Breast epithelium (tissue), 4 donors: ENCODE data around the gene SLIT1. TPM values are rescaled to one million over a fixed set of nuclear protein-coding genes. Genes with fewer than 3 reads are reported as not detected.

Experiments
- DNase-seq, 2 donors: peaks; one replicate each; pipeline ENCODE4 v3.0.0-alpha.2; 2019; ENCODE audit warnings: low spot score in 2 of 2
- H3K27ac ChIP-seq, 2 donors: fragments of 200-600 bp; sonication (generic) in 1 of 2; one replicate each; pipeline ENCODE4 v1.5.1; 2016 to 2019; ENCODE audit warnings: mild to moderate bottlenecking in 1 of 2
- H3K27me3 ChIP-seq, 2 donors: fragments of 200-600 bp; sonication (generic) in 1 of 2; one replicate each; pipeline versions ENCODE4 v1.5.1 to v1.6.0; 2017 to 2019; ENCODE audit warnings: control low read depth in 1 of 2, mild to moderate bottlenecking in 1 of 2
- H3K36me3 ChIP-seq: fragments of 200-600 bp; one replicate; pipeline ENCODE4 v1.5.1; 2019
- H3K4me1 ChIP-seq, 2 donors: fragments of 200-600 bp; sonication (generic); one replicate each; pipeline ENCODE4 v1.5.1; 2016 to 2019; ENCODE audit warnings: control low read depth in 1 of 2
- H3K4me3 ChIP-seq, 3 donors: fragments of 200-600 bp; sonication (generic); 1 replicate in 2 of 3; 2 replicates in 1 of 3; pipeline ENCODE4 v1.5.1; 2016 to 2019; ENCODE audit warnings: mild to moderate bottlenecking in 3 of 3, moderate library complexity in 2 of 3
- H3K9me3 ChIP-seq, 2 donors: fragments of 200-600 bp; sonication (generic) in 1 of 2; one replicate each; pipeline ENCODE4 v1.5.1; 2016 to 2019; ENCODE audit warnings: control low read depth in 1 of 2
- CTCF ChIP-seq, 3 donors: fragments of 450-650 bp; IDR thresholded peaks; one replicate each; pipeline ENCODE4 v1.5.1; 2016 to 2017; ENCODE audit warnings: antibody characterized with exemption in 3 of 3, mild to moderate bottlenecking in 3 of 3, moderate library complexity in 3 of 3
- POLR2A ChIP-seq: fragments of 450-650 bp; IDR thresholded peaks from one replicate; pipeline ENCODE4 v1.6.1; 2016; ENCODE audit warnings: antibody characterized with exemption, mild to moderate bottlenecking, moderate library complexity
- POLR2AphosphoS5 ChIP-seq, 3 donors: sonication (generic); formaldehyde crosslinking; IDR thresholded peaks; one replicate each; pipeline ENCODE4 v1.6.1; 2017; ENCODE audit warnings: antibody characterized with exemption in 3 of 3
- intact Hi-C: fragments of 100-400 bp; cut with DNase I; formaldehyde crosslinking; loops from one replicate; pipeline ENCODE4 v1.15.1; 2023; ENCODE audit warnings: low total_unique reads
- total RNA-seq, 3 donors: library from RNA; depleted of rRNA; stranded (reverse); fragments of >200 nt; gene quantifications; one replicate each; pipeline ENCODE4 v1.1.0, GENCODE V29; 2016

Gene SLIT1
- total RNA-seq, 3 donors from 2014 or later: under 0.01 to 0.44 (median 0.16) TPM

GRCh38 chr10:97109547-97109946, 76.2 kb downstream of the SLIT1 start:
- no peaks in the 10 kb centered on the region for H3K4me1 ChIP-seq
- H3K27ac ChIP-seq: no peak overlapping the region
- H3K36me3 ChIP-seq: no peaks in the 10 kb centered on the region
- H3K4me3 ChIP-seq: no peak overlapping the region
- DNase-seq: no peak
- TF ChIP-seq CTCF (IDR thresholded peaks at IDR 0.05) (no peak), POLR2A (no peak), POLR2AphosphoS5 (IDR thresholded peaks at IDR 0.05) (no peak)
- H3K27me3 ChIP-seq: no peaks in the 10 kb centered on the region
- no peaks in the 10 kb centered on the region for H3K9me3 ChIP-seq
- intact Hi-C loops: no loop called here

- Histone ChIP-seq H3K27me3 (no peaks in the 10 kb centered on the region), H3K36me3 (no peaks in the 10 kb centered on the region), H3K4me3 (no peak overlapping the region), H3K9me3 (no peaks in the 10 kb centered on the region), H3K27ac (no peak overlapping the region), H3K4me1 (no peaks in the 10 kb centered on the region)
- intact Hi-C loops: no loop called here
- DNase-seq: no peak
- TF ChIP-seq POLR2AphosphoS5 (IDR thresholded peaks at IDR 0.05) (no peak), CTCF (IDR thresholded peaks at IDR 0.05) (no peak), POLR2A (no peak)
These were observed 78.2 kb downstream of the SLIT1 start for GRCh38 chr10:97107551-97107950.

GRCh38 chr10:97106207-97106606, 79.6 kb downstream of the SLIT1 start:
- intact Hi-C loops: no loop called here
- H3K4me1 ChIP-seq: no peaks in the 10 kb centered on the region
- DNase-seq: no peak
- TF ChIP-seq CTCF (IDR thresholded peaks at IDR 0.05) (no peak), POLR2AphosphoS5 (IDR thresholded peaks at IDR 0.05) (no peak), POLR2A (no peak)
- H3K27me3 ChIP-seq: no peaks in the 10 kb centered on the region
- H3K4me3 ChIP-seq: no peak overlapping the region
- H3K36me3 ChIP-seq: no peaks in the 10 kb centered on the region
- H3K9me3 ChIP-seq: no peaks in the 10 kb centered on the region
- H3K27ac ChIP-seq: no peak overlapping the region

GRCh38 chr10:97105303-97105702, 80.5 kb downstream of the SLIT1 start:
- intact Hi-C loops: no loop called here

More at GRCh38 chr10:97105303-97105702, 80.5 kb downstream of the SLIT1 start:
- Histone ChIP-seq H3K4me1 (no peaks in the 10 kb centered on the region), H3K4me3 (no peak overlapping the region), H3K27me3 (no peaks in the 10 kb centered on the region), H3K27ac (no peak overlapping the region), H3K36me3 (no peaks in the 10 kb centered on the region), H3K9me3 (no peaks in the 10 kb centered on the region)
- DNase-seq: no peak
- TF ChIP-seq CTCF (IDR thresholded peaks at IDR 0.05) (no peak), POLR2A (no peak), POLR2AphosphoS5 (IDR thresholded peaks at IDR 0.05) (no peak)
